ENCODE data around the gene PDILT.
"Not testable (repeated sequence)": the region's sequence is repeated elsewhere in the genome, so short reads cannot be mapped to it uniquely, and the experiment has no call there.

PDILT gene, protein sequence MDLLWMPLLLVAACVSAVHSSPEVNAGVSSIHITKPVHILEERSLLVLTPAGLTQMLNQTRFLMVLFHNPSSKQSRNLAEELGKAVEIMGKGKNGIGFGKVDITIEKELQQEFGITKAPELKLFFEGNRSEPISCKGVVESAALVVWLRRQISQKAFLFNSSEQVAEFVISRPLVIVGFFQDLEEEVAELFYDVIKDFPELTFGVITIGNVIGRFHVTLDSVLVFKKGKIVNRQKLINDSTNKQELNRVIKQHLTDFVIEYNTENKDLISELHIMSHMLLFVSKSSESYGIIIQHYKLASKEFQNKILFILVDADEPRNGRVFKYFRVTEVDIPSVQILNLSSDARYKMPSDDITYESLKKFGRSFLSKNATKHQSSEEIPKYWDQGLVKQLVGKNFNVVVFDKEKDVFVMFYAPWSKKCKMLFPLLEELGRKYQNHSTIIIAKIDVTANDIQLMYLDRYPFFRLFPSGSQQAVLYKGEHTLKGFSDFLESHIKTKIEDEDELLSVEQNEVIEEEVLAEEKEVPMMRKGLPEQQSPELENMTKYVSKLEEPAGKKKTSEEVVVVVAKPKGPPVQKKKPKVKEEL

DNA sequence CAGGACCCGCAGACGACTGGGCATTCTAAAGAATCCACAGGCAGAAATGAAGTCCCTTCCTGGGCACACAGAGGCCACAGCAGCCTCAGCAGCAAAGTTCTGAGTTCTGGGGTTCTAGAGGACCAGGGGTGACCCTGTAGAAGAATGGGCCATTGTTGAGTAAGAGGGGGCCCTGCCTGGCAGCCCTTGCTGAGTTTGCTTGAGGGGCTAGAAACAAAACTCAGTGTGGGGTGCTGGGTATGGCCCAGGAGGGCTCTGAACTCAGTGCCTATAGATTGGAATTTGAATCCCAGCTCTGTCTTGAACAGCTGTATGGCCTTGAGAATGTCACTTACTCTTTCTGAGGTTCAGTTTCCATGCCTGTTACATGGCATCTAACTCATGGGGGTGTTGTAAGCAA, at the start of gene PDILT:
PDILT (minus strand) TSS at position 101 of the 400 bp plus-strand sequence. CDS start 5,437 bp downstream, outside the sequence.
- no peak for DNase-seq (ENCODE audit: extremely low read depth, low read depth)
- TF ChIP-seq, protein P1, sequence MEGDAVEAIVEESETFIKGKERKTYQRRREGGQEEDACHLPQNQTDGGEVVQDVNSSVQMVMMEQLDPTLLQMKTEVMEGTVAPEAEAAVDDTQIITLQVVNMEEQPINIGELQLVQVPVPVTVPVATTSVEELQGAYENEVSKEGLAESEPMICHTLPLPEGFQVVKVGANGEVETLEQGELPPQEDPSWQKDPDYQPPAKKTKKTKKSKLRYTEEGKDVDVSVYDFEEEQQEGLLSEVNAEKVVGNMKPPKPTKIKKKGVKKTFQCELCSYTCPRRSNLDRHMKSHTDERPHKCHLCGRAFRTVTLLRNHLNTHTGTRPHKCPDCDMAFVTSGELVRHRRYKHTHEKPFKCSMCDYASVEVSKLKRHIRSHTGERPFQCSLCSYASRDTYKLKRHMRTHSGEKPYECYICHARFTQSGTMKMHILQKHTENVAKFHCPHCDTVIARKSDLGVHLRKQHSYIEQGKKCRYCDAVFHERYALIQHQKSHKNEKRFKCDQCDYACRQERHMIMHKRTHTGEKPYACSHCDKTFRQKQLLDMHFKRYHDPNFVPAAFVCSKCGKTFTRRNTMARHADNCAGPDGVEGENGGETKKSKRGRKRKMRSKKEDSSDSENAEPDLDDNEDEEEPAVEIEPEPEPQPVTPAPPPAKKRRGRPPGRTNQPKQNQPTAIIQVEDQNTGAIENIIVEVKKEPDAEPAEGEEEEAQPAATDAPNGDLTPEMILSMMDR (IDR thresholded peaks at IDR 0.05; ENCODE audit: low read depth, low read length): no peak

DNA sequence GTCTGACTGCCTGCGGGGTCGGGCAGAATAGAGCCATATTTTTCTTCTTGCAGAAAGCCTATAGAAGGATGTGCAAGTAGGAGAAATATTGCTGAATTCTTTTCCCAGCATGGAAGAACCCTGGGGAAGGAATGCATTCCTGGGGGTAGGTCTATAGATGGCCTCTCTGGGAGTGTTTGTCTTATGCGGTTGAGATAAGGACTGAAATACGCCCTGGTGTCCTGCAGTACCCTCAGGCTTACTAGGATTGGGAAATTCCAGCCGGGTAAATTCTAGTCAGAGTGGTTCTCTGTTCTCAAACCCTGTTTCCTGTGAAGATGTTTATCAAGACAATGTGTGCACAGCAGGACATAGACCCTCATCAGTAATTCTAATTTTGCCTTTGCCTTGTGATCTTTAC, 49.1 kb upstream of the PDILT start:
- DNase-seq (ENCODE audit: extremely low read depth, low read depth): not testable (repeated sequence)

DNA sequence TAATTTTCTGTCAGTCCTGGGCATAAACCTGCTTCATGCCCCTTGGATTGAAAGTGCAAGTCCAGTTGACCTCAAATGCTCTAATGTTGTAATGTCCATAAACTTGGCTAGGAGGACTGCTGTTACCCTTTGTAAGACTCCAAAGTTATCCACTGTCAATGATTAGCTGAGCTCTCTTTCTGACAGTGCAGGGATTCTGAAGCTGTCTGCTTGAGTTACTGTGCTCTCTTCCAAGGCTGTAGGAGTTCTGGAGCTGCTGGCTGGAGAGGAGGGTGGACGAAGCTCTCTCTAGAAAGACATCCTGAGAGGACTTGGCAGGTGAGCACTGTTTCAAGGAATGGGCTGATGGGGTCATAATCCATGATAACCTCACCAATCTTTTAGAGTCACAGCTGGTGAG, 46.8 kb upstream of the PDILT start, which contains the start of gene ACSM2A:
ACSM2A (plus strand) TSS at position 158 of the 400 bp plus-strand sequence. CDS start 8,594 bp downstream, outside the sequence.
- not testable (repeated sequence) for DNase-seq (ENCODE audit: extremely low read depth, low read depth)

DNA sequence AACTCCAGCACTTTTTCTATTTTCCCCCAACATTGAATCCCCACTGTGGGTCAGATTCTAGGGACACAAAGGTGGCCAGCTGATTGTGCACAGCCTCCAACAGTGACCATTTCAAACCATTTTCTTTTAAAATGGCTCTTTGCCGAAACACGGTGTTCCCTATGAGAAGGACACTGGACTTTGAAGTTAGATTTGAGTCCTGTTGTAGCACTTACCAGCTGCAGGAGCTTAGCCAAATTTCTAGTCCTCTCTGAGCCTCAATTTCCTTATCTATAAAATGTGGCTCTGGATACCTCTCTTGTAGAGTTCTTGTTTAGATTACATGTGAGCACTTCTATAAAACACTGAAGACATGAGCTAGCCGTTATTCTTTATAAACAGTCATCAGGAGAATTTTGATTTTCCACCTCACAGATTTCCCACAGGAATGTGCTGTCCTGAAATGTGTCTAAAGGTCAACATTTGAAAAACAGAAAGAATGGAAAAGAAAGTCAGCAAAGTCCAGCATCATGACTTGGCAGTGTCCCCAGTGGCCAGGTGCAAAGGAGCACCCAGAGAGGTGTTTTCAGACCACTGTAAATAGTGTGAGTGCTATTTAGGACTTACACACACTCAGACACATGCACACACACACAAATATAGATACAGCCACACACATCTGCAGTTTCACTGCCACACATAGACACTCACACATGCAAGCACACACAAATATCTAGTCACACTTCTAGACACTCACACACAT, 42.3 kb upstream of the PDILT start:
- not testable (repeated sequence) for DNase-seq (ENCODE audit: extremely low read depth, low read depth)

DNA sequence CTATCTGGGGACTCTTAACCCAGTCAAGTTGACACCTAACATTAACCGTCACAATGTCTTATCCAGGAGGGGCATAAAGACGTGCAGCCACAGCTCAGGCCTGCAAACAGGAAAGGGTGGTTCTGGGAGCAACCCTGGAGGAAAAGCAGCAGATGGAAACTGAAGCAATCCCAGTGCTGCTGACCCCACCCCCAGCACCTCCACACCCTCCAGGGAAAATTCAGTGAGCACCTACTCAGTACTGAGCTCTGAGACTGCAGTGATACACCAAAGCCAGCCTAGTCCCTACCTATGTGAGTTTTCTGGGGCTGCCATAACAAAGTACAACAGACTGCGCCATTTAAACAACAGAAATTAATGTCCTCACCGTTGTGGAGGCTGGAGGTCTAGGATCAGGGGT, 37.3 kb upstream of the PDILT start:
- not testable (repeated sequence) for DNase-seq (ENCODE audit: extremely low read depth, low read depth)

DNA sequence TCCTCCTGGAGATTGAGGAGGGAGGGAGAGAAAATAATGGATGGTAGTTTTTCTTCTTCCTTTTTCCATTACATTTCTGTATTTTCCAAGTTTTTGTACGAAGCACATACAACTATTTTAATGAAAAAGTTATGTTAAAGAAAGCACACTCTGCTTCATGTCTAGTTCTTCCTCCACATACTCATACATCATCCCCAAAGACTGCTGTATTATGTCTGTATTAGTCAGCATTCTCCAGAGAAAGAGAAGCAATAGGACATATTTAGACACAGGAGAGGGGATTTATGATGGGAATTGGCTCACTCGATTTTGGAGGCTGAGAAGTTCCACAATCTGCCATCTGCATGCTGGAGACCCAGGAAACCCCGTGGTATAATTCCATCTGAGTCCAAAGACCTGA, 36.7 kb upstream of the PDILT start:
- no peak for DNase-seq (ENCODE audit: extremely low read depth, low read depth)
- TF ChIP-seq, protein P1 (IDR thresholded peaks at IDR 0.05; ENCODE audit: low read depth, low read length): no peak

DNA sequence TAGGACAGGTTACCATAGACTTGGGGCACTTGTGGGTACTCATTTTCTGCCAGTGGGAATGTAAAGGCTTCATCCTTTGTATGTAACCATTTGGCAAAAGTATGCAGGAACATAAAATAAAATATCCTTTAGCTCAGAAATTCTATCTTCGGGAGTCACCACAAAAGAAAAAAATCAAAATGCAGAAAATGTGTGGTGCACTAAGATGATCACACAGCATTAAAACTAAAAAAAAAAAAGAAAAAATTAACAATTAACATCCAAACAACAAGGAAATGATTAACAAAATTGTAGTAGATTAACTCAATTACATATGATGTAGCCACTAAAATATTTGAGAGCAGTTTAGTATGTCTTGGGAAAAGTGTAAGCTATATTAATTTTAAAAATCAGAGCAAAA, 36.2 kb upstream of the PDILT start:
- not testable (repeated sequence) for DNase-seq (ENCODE audit: extremely low read depth, low read depth)

DNA sequence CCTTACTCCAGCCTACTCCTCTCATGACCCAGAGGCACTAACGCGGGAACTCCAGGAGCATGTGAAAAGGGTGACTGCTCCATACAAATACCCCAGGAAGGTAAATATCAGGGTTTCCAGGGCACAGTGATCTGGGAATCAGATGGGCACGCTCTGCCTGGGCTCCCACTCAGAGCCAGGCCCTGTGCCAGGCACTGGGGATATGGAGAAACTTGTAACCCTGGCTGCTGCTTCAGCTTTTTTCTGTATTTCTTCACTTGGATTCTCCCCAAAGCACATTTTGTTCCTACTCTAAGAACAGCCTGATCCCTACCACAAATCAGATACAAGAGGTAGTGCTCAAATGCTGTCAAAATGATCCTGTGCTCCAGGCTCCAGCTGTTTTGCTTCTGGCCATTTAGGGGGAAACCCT, 35.3 kb upstream of the PDILT start:
- DNase-seq (ENCODE audit: extremely low read depth, low read depth): not testable (repeated sequence)

DNA sequence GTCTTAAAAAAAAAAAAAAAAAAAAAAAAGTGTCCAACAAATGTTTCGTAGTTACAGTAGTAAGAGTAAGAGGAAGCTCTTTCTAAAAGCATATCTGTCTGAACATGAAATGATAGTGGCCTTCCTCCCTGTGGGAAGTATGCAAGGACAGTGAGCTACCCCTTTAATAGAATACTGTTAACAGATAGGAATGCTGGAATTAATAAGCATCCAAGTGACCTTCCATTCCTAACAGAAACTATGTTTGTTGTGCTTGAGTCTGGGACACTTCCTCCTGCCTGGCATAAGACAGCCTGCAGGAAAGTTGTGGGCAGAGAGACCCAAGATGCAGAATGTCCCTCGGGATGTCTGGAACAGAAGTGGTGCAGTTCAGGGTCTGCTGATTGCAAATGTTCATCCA, 34.4 kb upstream of the PDILT start:
- DNase-seq (ENCODE audit: extremely low read depth, low read depth): not testable (repeated sequence)

DNA sequence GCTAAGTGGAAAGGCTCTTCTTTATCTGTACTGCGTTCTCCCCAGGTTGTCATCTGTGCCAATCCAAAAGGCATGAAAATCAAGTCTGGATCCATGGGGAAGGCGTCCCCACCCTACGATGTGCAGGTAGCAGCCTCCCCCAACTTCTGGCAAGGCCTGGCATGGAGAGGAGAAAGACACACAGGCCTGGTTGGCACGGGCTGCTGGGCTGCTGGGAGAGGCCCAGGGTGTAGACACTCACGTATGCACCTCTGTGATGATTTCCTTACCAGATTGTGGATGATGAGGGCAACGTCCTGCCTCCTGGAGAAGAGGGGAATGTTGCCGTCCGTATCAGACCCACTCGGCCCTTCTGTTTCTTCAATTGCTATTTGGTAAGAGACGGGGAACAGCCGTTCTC, 26.4 kb upstream of the PDILT start:
- DNase-seq (ENCODE audit: extremely low read depth, low read depth): no peak
- TF ChIP-seq, protein P1 (IDR thresholded peaks at IDR 0.05; ENCODE audit: low read depth, low read length): no peak

DNA sequence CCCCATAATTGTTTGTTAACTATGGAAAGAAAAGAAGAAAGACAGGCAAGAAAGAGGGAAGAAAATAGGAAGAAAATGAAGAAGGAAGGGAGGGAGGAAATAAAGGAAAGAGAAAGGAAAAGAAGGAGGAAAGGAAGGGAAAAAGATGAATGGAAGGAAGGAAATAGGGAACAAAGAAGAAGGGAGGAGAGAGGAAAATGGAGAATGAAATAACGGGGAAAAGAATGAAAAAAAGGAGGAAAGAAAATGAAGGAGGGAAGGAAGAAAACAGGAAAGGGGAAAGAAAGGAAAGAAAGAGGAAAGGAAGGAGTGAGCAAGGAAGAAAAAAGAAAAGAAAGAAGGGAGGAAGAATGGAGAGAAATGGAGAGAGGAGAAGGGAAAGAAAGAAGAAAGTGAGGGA, 25.9 kb upstream of the PDILT start:
- not testable (repeated sequence) for DNase-seq (ENCODE audit: extremely low read depth, low read depth)

DNA sequence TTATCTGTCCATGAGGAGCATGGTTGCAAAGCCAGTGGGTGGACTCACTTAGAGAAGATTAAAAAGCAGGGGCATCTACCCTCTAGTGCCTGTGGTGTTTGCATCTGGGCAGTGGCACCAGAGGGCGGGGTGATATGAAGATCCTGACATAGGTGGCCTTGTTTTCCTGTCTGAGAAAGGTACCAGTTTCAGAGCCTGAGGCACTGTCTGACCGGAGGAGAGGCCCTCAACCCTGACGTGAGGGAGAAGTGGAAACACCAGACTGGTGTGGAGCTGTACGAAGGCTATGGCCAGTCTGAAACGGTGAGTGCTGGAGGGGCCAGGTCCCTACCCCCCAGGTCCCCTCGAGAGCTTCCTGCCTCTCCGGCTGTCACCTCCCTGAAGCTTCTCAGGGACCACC, 25.0 kb upstream of the PDILT start:
- not testable (repeated sequence) for DNase-seq (ENCODE audit: extremely low read depth, low read depth)

DNA sequence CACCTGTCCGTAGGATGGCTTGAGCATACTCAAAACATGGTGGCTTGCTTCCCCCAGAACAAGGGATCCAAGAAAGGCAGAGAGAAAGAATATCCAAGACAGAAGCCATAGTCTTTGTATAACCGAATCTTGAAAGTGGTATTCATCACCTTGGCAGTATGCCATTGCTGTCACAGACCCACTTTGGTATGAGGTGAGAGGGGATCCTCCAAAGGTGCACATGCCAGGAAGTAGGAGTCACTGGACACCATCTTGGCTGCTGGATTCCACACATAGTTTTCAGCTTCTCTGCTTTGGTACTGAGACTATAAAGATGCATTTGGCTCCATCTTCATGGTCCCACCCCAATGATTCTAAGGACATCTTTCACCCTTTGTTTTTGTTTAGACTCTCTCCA, 22.9 kb upstream of the PDILT start:
- not testable (repeated sequence) for DNase-seq (ENCODE audit: extremely low read depth, low read depth)
